ENCODE data around the gene GNB1.

- TF ChIP-seq, protein P1, sequence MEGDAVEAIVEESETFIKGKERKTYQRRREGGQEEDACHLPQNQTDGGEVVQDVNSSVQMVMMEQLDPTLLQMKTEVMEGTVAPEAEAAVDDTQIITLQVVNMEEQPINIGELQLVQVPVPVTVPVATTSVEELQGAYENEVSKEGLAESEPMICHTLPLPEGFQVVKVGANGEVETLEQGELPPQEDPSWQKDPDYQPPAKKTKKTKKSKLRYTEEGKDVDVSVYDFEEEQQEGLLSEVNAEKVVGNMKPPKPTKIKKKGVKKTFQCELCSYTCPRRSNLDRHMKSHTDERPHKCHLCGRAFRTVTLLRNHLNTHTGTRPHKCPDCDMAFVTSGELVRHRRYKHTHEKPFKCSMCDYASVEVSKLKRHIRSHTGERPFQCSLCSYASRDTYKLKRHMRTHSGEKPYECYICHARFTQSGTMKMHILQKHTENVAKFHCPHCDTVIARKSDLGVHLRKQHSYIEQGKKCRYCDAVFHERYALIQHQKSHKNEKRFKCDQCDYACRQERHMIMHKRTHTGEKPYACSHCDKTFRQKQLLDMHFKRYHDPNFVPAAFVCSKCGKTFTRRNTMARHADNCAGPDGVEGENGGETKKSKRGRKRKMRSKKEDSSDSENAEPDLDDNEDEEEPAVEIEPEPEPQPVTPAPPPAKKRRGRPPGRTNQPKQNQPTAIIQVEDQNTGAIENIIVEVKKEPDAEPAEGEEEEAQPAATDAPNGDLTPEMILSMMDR (IDR thresholded peaks at IDR 0.05): peak in 1 of 3 experiments; percentile 13
- TF ChIP-seq POLR2A (IDR thresholded peaks at IDR 0.05): peak; percentile 81
Observed at GRCh38 chr1:1890506-1891348, at the start of gene GNB1.

Data from testis (tissue), 2 donors.